GM21723 (cell line): ENCODE results near the gene LIPG.

ENCODE experiments used
- ATAC-seq: cut with Tn5 transposase; IDR thresholded peaks from one replicate; pipeline ENCODE4 v1.9.1; 2021; ENCODE audit warnings: mild to moderate bottlenecking, moderate library complexity; ENCODE audit not compliant: unreplicated experiment

The LIPG gene

DNA sequence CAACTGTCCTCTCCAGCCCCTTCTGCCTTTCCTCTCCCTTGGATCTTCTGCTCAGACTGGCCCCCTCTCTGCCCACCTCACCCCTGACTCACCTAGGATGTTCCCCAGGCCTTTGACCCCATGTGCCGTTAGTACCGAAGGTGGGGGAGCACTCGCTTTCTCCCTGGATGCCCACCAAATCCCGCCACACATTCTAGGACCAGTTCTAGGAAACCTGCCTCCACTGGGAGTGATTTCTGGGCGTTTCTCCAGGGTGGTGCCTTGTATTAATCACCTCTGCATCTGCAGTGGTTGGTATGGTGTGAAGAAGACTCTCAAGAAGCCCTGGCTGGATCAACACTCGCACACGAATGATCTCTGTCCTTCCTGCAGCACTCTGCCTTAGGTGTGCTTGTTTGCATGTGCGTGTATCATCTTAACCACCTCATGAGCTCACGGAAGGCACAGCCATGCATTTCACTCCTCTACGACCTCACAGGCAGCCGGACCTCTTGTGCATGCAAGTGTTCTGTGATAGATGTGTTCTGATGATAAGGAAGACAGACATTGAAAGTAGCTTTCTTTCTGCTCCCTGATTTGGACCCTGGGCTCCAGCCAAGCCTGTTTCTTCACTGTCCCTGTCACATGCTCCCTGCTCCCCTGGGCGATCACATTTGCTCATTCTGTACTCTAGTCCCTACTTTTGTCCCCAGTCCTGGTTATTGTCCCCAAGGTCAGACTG is 69.4 kb downstream of the LIPG start:
- ATAC-seq = no peak

DNA sequence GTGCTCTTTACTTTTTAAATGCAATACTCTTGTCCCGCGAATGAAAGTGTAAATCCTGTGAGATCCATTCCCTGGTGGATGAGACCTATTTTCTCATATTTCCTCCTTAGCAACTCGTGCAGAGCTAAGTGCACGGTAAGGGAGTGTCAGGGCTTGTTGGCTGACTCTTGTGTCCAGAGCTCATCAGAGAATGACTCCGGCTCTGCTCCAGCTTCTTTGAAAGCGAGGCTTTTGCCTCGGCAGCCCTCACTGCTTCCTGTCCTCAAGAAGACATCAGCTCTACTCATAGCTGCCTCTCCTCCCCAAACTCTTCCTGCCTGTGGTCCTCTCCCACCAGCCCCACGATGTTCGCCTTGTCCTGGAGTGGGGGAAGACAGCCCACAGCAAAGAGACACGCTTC is 70.7 kb downstream of the LIPG start:
- ATAC-seq = no peak

DNA sequence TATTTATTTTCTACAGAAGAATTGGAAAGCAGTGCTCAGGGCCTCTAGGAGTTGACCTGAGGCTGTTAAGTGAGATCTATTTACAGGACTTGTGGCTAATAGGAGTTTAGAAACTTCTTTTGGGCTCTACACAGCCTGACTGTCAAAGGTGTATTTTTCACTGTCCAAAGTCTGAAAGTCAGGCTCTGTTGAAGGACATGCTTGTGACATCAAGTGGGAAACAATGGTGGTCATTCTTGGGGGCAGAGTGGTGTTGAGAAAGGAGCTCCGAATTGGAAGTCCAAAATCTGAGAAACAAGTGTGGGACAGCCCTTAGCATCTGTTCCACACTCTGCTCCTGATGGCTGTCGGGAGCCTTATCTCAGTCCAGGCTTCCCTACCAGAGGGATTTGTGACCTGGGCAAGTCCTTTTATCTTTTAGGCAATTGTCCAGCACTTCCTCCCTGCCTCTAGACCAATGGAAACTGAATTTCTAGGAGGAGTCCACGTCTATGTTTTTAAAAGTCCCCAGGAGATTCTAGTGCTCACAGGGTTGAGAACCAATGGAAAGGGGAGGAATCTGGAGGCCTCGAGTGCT is 76.4 kb downstream of the LIPG start:
- ATAC-seq = no peak

DNA sequence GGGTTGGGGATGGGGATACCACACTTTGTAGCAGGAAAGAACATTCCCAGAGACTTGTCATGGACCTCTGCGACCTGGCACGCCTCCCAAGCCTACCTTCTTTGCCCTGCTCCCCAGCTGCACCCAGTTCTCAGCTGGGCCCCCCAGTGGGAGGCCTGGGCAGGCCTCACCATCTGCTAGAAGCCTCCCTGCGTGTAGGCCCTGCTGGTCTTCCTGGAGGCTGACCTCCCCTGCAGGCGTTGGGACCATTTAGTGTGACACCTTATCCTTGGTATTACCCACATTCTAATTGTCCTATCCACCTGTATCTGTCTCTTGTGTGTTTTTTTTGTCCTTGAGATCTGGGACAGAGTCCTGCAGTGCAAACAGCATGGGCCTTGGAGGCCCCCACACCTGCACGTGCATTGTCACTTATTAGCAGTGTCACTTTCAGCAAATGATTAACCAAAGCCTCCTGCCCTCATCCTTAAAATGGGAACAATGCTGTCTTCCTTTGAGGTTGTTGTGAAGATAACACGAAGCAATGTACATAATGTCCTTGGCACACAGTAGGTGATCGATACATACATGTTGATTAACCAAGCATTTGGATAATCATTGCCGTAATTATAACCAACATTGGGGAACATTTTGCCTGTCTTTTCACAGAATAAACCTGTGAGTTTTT is 77.2 kb downstream of the LIPG start:
- no peak for ATAC-seq

DNA sequence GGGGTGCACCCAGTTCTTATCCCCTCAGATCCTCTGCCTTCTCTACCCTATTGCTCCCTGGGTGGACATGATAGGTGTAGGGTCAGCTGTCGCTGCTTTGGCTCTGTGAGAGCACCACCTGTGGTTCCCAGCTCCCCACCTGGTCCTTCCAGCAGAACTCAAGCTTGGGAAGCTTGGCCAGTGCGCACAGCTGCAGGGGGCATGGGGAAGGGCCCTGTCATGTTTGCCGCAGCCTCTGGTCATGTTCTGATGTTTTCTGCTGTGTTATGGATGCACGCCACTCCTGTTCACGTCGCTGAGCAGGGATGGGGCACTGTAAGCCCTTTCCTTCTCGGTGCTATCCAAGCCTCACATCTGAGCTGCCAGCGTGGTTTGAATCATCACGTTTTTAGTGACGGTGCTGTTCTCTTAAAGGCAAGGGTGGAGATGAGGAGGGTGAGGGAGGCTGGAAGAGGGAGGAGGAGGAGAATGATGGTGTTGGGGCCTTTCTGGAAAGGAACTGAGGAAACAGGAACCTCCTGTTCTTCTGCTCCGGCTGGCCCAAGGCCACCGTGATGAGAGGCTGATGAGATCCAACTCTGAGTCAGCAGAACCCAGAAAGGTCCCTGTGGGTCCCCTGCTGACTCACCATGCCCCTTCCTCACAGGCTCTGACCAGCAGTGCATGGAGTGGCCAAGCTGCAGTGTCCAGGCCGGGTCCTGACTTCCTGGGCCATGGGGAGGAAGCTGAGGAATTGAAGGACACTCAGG is 78.0 kb downstream of the LIPG start:
- no peak for ATAC-seq

DNA sequence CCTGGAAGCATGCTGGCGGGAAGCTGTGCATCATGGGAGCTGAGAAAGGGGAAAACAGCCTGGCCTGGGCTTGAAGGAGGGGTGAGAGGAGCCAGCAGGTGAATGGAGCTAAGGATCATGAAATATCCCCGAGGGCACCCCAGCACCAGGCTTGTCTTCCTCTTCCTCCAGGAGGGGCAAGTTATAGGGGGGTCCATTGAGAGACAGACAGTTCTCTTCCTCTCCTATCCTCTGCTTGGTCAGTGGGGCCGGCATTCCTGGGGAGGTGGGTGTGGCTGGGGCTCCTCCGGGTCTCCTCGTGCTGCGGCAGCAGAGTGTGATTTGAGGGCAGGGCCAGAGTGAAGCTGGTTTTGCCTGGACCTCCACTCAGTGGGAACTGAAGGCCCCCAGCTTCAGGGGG is 78.9 kb downstream of the LIPG start:
- ATAC-seq = no peak

DNA sequence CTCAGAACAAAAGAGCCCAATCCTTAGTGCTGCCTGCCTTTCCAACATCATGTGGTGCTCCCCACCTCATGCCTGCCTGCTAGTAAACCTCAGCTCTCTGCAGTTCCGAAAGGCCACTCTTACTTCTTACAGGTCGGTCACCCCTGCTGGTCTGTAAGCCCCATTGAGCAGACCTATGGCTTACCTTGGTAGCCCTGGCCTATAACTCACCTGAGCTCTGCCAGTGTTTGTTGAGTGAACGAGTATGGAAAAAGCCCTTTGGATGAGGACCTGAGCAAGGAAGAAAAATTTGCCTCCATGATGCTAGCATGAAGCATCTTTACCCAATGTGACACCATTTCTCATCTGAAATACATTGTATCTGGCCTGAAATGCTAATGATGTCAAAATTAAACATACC is 83.3 kb downstream of the LIPG start:
- ATAC-seq = no peak

DNA sequence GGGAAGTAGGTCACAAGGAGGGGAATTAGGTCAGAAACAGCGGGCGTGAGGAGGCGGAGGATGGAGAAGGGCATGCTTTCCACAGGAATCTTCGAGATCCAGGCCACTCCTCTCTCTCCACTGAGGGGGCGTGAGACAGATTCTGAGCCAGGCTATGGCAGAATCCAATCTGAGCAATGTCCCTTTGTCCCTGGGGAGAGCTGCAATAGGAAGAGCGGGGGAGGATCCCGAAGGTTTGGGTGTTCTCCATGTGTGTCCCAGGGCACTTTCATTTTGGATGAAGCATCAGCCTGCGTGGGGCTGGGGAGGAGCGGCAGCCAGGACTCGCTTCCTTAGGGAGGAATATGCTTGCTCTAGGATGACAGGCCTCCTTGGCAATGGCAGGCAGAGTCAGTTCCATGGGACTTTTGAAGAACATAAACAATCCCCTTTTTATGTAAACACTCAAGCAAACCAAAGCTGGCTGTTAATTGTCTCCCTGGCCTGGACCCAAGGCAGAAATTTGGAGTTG is 84.0 kb downstream of the LIPG start:
- no peak for ATAC-seq

DNA sequence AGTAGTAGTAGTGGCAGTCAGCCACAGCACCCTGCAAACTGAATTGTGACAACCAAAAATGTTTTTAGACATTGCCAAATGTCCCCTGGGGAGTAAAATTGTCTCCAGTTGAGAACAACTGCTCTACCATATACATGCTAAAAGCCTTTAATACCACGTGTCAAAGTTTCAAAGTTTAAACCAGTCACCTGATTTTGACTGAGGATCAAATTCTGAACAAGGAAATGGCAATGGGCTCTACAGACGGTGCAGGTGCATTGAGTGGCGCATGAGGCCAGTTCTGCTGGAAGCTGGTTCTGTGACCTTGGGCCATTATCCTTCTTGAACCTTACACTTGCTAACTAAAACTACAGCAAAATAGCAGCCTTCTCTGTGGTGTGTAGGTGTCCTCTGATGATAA is 85.0 kb downstream of the LIPG start:
- ATAC-seq = no peak

DNA sequence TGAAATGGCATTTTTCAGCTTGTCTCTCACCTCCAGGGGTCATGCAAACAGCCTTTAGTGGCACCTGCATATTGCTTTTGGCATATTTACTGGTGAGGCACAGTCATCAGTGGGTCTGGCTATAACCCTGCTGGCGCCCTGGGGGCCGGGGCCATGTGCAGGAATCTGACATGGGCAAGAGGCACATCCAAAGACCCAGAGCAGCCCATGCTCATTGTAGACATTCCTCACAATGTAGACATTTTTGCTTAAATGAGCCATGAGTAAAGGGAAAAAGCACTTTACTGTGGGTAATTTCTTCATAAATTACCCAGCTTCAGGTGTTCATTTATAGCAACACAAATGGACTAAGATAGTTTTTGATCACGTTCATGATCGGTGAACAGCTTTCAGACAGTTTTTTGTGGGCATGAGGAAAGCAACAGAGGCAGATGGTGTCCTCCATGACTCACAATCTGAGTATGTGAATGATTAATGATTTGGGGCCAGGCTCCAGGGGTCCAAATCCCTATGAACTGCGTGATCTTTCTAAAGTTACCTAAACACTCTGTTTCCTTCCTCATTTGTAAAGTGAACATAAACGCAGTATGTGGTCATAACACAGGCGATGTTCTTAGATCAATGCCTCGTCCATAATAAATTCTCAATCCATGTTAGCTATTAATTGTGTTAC is 85.8 kb downstream of the LIPG start:
- ATAC-seq = no peak

DNA sequence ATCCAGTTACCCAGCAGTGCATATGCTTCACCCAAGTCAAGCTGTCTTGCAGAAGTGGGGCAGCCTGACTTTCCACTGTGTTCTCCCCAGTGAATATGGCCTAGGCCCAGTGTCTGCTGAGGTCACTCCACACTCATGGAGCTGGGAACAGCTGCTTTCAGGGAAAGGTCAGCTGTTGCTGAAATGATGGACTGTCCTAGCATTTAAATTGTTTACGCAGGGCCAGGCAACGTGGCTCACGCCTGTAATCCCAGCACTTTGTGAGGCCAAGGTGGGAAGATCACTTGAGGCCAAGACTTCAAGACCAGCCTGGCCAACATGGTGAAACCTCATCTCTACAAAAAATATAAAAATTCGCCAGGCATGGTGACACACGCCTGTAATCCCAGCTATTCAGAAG is 86.5 kb downstream of the LIPG start:
- ATAC-seq = no peak
